SIG-M5 (cell line): ENCODE results near the gene GABRG3.

Experiments used
- DNase-seq: peaks from one replicate; lab custom pipeline; 2025; lab: John Stamatoyannopoulos, UW

GABRG3 gene

DNA sequence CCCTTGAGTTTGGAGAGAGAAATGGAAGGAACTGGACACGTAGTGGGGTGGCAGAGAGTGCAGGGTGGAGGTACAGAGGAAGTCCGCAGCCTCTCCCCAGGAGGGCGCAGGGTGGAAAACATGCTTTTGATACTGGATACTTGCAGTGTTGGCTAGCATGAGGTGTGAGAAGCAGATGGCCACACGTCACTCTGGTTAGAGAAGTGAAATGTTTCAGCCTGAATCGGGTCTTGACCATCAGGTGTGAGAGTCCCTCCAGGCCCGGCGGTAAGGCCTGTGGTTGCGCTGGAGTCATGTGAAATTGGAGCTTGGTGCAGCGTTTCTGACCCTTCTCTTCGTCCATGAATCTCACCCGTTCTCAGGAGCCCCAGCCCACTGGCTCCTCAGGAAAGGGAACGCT lies 93.1 kb downstream of the GABRG3 start:
- no peak for DNase-seq

DNA sequence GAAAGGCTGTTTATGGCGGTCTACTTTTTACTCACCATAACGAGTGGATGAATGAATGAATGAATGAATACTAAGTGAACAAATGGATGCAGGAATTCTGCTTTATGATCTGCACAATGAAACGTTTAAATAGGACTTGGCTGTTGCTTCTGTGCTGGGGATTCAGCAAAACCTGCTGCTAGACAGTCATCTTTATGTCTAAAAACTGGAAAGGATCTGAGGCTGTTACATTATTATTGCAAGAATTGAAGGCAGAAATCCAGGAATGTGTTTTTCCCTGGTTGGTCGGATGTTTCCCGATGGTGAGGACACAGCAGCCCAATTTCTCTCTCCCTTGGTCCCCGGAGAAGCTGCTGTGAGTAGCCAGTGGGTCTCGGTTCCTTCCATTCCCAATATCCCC lies 94.2 kb downstream of the GABRG3 start:
- DNase-seq, result no peak

GRCh38 chr15:27065785-27066184 lies 94.8 kb downstream of the GABRG3 start:
- no peak for DNase-seq

DNA sequence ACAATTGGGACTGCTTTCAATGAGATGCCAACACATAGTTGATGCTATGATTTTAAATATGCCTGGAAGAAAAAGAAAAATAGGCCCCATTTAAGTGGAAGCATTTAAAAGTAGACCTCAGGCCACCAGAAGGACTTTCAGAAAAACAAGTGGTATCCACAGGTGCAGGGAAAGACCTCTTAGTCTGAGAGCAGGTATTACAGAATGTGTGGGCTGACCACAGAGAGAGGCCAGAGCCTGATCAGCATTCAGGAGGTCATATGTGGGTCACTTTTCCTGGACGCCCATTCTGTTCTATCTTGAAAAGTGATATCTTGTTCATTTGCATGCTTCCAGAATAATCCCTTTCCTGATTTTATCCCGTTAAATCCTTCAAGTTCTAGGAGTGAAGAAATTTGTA lies 95.5 kb downstream of the GABRG3 start:
- no peak for DNase-seq

GRCh38 chr15:27067175-27067574 lies 96.2 kb downstream of the GABRG3 start:
- no peak for DNase-seq

- DNase-seq, result no peak
Measured at GRCh38 chr15:27070841-27071240, 99.9 kb downstream of the GABRG3 start.

GRCh38 chr15:27074179-27074578 lies 103.2 kb downstream of the GABRG3 start:
- DNase-seq, result no peak

DNA sequence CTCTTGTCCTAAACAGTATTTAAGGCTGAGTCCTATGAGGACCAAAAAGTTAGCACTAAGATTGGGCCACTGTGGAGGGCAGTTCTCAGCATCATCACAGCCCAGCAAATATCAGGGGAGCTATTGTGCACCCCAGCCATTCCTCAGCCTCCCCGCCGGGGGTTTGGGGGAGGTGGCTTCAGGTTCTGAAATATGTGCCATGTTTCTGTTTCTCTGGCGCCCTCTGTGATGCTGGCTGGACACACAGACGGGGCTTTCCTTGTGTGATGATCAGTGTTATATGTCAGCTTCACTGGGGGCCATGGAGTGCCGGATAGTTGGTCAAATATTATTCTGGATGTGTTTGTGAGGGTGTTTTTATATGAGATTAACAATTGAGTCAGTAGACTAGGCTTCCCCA lies 106.8 kb downstream of the GABRG3 start:
- no peak for DNase-seq

- no peak for DNase-seq
Measured at GRCh38 chr15:27081676-27082418, 110.9 kb downstream of the GABRG3 start.

GRCh38 chr15:27082526-27082925 lies 111.5 kb downstream of the GABRG3 start:
- no peak for DNase-seq

GRCh38 chr15:27084844-27085243 lies 113.9 kb downstream of the GABRG3 start:
- no peak for DNase-seq

- DNase-seq, result no peak
Measured at GRCh38 chr15:27086149-27086548, 115.2 kb downstream of the GABRG3 start.

- no peak for DNase-seq
Measured at GRCh38 chr15:27086805-27087204, 115.8 kb downstream of the GABRG3 start.

GRCh38 chr15:27087651-27088583 lies 116.9 kb downstream of the GABRG3 start:
- DNase-seq, result no peak

- no peak for DNase-seq
Measured at GRCh38 chr15:27088584-27089232, 117.7 kb downstream of the GABRG3 start.

DNA sequence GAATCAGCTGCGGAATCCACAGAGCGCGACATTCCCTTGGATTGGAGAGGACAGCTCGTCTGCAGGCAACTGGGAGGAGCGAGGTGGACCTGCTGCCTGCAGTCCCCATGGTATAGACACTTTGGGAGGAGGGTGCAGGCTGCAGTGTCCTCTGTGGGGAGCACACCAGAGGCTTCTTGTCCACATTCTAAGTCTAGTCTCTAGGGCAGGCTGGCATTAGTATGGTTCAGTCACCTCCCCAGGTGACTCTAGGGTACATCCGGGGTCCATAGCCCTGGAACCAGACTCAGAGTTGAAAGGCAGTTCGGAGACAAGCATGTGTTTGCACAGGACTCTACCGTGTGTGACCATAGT lies 118.2 kb downstream of the GABRG3 start:
- DNase-seq, result no peak

GRCh38 chr15:27089676-27090075 lies 118.7 kb downstream of the GABRG3 start:
- DNase-seq, result no peak

- no peak for DNase-seq
Measured at GRCh38 chr15:27091270-27091940, 120.4 kb downstream of the GABRG3 start.

DNA sequence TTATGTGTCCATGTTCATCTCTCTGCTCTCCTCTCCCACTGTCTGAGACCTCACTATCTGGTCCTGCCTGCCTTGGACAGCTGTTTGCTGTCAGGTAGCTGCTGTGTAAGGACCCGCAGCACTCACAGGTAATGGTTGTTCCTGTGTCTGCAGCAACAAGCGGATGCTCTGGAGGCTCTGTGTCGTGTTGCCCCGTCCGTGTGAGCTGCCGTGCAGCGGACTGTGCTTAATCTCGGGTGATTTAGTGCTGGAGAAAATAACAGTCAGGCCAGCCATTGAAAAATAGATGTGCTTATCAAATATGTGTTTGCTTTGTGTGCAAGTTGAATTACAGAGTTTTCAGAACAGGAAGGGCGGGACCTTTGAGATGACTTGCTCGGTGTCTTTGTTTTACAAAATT lies 121.4 kb downstream of the GABRG3 start:
- no peak for DNase-seq

GRCh38 chr15:27094235-27094634 lies 123.3 kb downstream of the GABRG3 start:
- no peak for DNase-seq

DNA sequence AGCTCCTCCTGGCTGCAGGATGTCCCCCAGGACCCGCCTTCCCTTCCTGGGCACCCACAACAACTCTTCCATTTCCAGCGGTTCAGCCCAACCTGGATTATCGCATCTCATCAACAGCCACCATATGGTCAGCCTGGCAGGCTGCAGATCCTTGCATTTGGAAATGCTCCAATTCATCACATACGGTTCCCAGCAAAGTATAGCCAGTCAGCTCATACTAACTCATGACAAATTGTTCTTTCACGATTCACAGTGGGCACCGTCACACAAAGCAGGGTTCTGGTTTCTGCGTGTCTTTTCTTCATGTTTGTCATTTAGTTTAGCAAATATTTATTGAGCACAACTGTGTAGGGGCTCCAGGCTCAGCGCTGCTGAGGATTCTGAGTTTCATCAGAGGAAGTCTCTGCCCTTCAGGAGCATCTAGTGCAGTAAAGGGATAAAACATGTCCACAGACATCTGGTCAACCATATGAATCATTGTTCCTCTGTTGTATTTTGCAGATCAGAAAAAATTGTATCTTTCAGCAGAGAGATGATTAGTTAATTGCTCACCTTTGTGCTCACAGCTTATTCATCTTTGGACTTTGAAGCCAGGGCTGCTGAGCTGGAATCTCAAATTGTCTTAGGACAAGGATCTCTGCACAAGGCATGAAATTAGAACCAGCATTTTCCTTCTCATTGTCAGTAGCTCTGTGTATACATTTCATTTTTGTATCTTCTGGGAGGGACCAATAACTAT lies 125.1 kb downstream of the GABRG3 start:
- DNase-seq, result no peak

- DNase-seq, result no peak
Measured at GRCh38 chr15:27097506-27097905, 126.5 kb downstream of the GABRG3 start.
